HG02588 (cell line): Measurements from ENCODE around the gene ADGRL1.
"Not testable (repeated sequence)": the region's sequence is repeated elsewhere in the genome, so short reads cannot be mapped to it uniquely, and the experiment has no call there.

ENCODE experiments used
- ATAC-seq: cut with Tn5 transposase; IDR thresholded peaks from one replicate; pipeline ENCODE4 v1.9.1; 2021; ENCODE audit warnings: mild to moderate bottlenecking, moderate library complexity; ENCODE audit not compliant: unreplicated experiment

Gene ADGRL1

GRCh38 chr19:14205452-14206287 lies at the start of gene ADGRL1:
Gene ADGRL1, minus strand, starts transcription at chr19:14206169. Its CDS starts 22,567 bp downstream, at chr19:14183602.
- not testable (repeated sequence) for ATAC-seq

GRCh38 chr19:14255316-14255715 lies 49.3 kb upstream of the ADGRL1 start:
- ATAC-seq = not testable (repeated sequence)

GRCh38 chr19:14253822-14254599 lies 48.0 kb upstream of the ADGRL1 start:
- ATAC-seq = not testable (repeated sequence)

- ATAC-seq = not testable (repeated sequence)
These were observed 46.2 kb upstream of the ADGRL1 start for GRCh38 chr19:14252136-14252535.

GRCh38 chr19:14250870-14251269 lies 44.9 kb upstream of the ADGRL1 start:
- no peak for ATAC-seq

GRCh38 chr19:14250315-14250714 lies 44.3 kb upstream of the ADGRL1 start:
- ATAC-seq = not testable (repeated sequence)

GRCh38 chr19:14249891-14250290 lies 43.9 kb upstream of the ADGRL1 start:
- ATAC-seq = not testable (repeated sequence)

- ATAC-seq = not testable (repeated sequence)
These were observed 43.2 kb upstream of the ADGRL1 start for GRCh38 chr19:14249012-14249754.

GRCh38 chr19:14248578-14249011 lies 42.6 kb upstream of the ADGRL1 start:
- ATAC-seq = no peak

- not testable (repeated sequence) for ATAC-seq
These were observed 41.8 kb upstream of the ADGRL1 start for GRCh38 chr19:14247548-14248471.

- ATAC-seq = not testable (repeated sequence)
These were observed 41.2 kb upstream of the ADGRL1 start for GRCh38 chr19:14247205-14247547.

GRCh38 chr19:14244393-14244792 lies 38.4 kb upstream of the ADGRL1 start:
- not testable (repeated sequence) for ATAC-seq

- not testable (repeated sequence) for ATAC-seq
These were observed 37.7 kb upstream of the ADGRL1 start for GRCh38 chr19:14243718-14244117.

- no peak for ATAC-seq
These were observed 31.3 kb upstream of the ADGRL1 start for GRCh38 chr19:14237014-14237941.

GRCh38 chr19:14232945-14233344 lies 27.0 kb upstream of the ADGRL1 start:
- ATAC-seq = not testable (repeated sequence)

- not testable (repeated sequence) for ATAC-seq
These were observed 22.6 kb upstream of the ADGRL1 start for GRCh38 chr19:14228446-14229071.

- ATAC-seq = not testable (repeated sequence)
These were observed 20.5 kb upstream of the ADGRL1 start for GRCh38 chr19:14226498-14226897.

- ATAC-seq = no peak
These were observed 16.9 kb upstream of the ADGRL1 start for GRCh38 chr19:14222886-14223285.
